MCF 10A (cell line): ENCODE results near the gene SERINC3. TPM values are rescaled to one million over a fixed set of nuclear protein-coding genes. Genes with fewer than 3 reads are reported as not detected.

ENCODE experiments used
- BruUV-seq: library from RNA; stranded (reverse); fragments of 400-500 nt; replicated peaks from 2 replicates; lab custom pipeline; 2021; lab: Mats Ljungman, UMichigan
- CTCF ChIA-PET: fragments of 300-600 bp; sonication (Branson Sonifier 250); formaldehyde crosslinking; extraction: SDS; loops from one replicate; lab custom pipeline; 2021; ENCODE audit warnings: antibody characterized with exemption, inconsistent platforms; lab: Yijun Ruan, JAX
- POLR2A ChIA-PET: fragments of 300-600, 350-650 bp; sonication (Branson Sonifier 250); formaldehyde crosslinking; extraction: SDS; loops from one replicate; lab custom pipeline; 2020; ENCODE audit warnings: antibody characterized with exemption, inconsistent platforms; lab: Yijun Ruan, JAX
- DNase-seq: peaks from one replicate; pipeline ENCODE4 v3.0.0-alpha.2; 2018; ENCODE audit not compliant: unreplicated experiment
- H3K27ac Mint-ChIP-seq: one replicate; pipeline ENCODE4 v1.8.0; 2022; ENCODE audit warnings: mild to moderate bottlenecking, low read depth, mixed read lengths; ENCODE audit not compliant: unreplicated experiment
- H3K27me3 Mint-ChIP-seq: one replicate; pipeline ENCODE4 v1.8.0; 2022; ENCODE audit warnings: mixed read lengths; ENCODE audit not compliant: insufficient read depth, unreplicated experiment
- H3K36me3 Mint-ChIP-seq: one replicate; pipeline ENCODE4 v1.8.0; 2022; ENCODE audit warnings: mild to moderate bottlenecking, moderate library complexity, mixed read lengths; ENCODE audit not compliant: insufficient read depth, unreplicated experiment
- H3K4me1 Mint-ChIP-seq: one replicate; pipeline ENCODE4 v1.8.0; 2022; ENCODE audit warnings: mixed read lengths; ENCODE audit not compliant: insufficient read depth, unreplicated experiment
- H3K4me3 Mint-ChIP-seq: one replicate; pipeline ENCODE4 v1.8.0; 2022; ENCODE audit warnings: mild to moderate bottlenecking, moderate library complexity, mixed read lengths; ENCODE audit not compliant: unreplicated experiment
- H3K9me3 Mint-ChIP-seq: one replicate; pipeline ENCODE4 v1.8.0; 2022; ENCODE audit warnings: mixed read lengths; ENCODE audit not compliant: unreplicated experiment
- intact Hi-C: fragments of 100-400 bp; cut with micrococcal nuclease; formaldehyde crosslinking; loops from 2 replicates; pipeline ENCODE4 v1.14.1; 2022
- total RNA-seq: library from RNA; stranded (reverse); gene quantifications from 2 replicates; pipeline ENCODE4 v1.2.3, GENCODE V29; 2022
- TF ChIP-seq, protein P1 (sequence below): fragments of 200-600 bp; IDR thresholded peaks from one replicate; pipeline ENCODE4 v1.8.0; 2022; ENCODE audit warnings: antibody characterized with exemption, mild to moderate bottlenecking; ENCODE audit not compliant: unreplicated experiment

Gene SERINC3
- total RNA-seq, 1 experiment from 2014 or later, result 104 TPM

DNA sequence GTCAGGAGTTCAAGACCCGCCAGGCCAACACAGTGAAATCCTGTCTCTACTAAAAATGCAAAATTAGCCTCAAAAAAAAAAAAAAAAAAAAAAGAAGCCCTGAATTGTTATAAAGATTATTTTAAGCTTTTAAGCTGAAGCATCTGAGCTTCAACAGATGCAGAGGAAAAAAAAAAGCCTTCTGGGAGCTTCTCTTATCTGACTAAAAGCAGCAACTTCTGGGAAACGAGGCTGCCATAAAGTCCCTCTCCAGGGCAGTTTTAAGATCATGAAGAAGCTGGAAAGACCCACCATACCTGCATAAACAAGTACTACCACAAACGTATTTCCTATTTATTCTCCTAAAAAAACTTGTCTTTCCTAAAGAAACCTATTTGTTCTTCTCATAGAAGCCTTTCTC lies 3.6 kb downstream of the SERINC3 start:
- Mint-ChIP-seq H3K4me1 (peaks cover 26% of the 10 kb centered on the region), H3K27me3 (no peaks in the 10 kb centered on the region), H3K4me3 (no peak overlapping the region), H3K9me3 (no peaks in the 10 kb centered on the region), H3K36me3 (peaks cover 44% of the 10 kb centered on the region), H3K27ac (no peak overlapping the region)
- intact Hi-C loops, result no loop called here
- CTCF ChIA-PET, result interaction anchor here (0.6 to 2.1 kb wide), 8 partner anchors 12 to 112 kb away, joined by 3 to 6 read pairs (median 3); partner anchors contain the start of gene TTPAL
- BruUV-seq, result no TSS peak
- POLR2A ChIA-PET, result interaction anchor here (0.6 kb wide), 1 partner anchor 151 kb away, joined by 3 read pairs; no protein-coding TSS in a partner anchor
- TF ChIP-seq, protein P1, sequence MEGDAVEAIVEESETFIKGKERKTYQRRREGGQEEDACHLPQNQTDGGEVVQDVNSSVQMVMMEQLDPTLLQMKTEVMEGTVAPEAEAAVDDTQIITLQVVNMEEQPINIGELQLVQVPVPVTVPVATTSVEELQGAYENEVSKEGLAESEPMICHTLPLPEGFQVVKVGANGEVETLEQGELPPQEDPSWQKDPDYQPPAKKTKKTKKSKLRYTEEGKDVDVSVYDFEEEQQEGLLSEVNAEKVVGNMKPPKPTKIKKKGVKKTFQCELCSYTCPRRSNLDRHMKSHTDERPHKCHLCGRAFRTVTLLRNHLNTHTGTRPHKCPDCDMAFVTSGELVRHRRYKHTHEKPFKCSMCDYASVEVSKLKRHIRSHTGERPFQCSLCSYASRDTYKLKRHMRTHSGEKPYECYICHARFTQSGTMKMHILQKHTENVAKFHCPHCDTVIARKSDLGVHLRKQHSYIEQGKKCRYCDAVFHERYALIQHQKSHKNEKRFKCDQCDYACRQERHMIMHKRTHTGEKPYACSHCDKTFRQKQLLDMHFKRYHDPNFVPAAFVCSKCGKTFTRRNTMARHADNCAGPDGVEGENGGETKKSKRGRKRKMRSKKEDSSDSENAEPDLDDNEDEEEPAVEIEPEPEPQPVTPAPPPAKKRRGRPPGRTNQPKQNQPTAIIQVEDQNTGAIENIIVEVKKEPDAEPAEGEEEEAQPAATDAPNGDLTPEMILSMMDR, result no peak
- DNase-seq, result no peak

DNA sequence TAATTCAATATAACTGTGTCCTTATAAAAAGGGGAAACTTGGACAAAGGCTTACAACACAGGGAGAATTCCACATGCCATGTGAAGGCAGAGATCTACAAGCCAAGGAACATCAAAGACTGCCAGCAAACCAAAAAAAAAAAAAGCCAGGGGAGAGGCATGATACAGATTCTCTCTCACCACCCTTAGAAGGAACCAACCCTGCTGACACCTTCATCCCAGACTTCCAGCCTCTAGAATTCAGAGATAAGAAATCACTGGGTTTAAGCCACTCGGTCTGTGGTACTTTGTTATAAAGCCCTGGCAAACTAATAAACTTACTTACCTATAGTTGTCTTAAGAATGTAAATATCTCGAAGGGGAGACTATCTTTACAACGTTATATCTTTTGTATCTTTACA lies 4.4 kb downstream of the SERINC3 start:
- no peak overlapping the region for H3K27ac Mint-ChIP-seq
- peaks cover 18% of the 10 kb centered on the region for H3K4me1 Mint-ChIP-seq
- no peak for DNase-seq
- BruUV-seq, result no TSS peak
- TF ChIP-seq, protein P1, result no peak
- no peaks in the 10 kb centered on the region for H3K9me3 Mint-ChIP-seq
- CTCF ChIA-PET, result interaction anchor here (0.7 to 2.1 kb wide), 3 partner anchors 22 to 93 kb away, joined by 3 to 6 read pairs (median 5); partner anchors contain the start of gene TTPAL
- H3K27me3 Mint-ChIP-seq, result no peaks in the 10 kb centered on the region
- H3K4me3 Mint-ChIP-seq, result no peak overlapping the region
- peaks cover 52% of the 10 kb centered on the region for H3K36me3 Mint-ChIP-seq
- POLR2A ChIA-PET, result interaction anchor here (0.7 kb wide), 1 partner anchor 439 kb away, joined by 3 read pairs; no protein-coding TSS in a partner anchor
- intact Hi-C loops, result no loop called here

DNA sequence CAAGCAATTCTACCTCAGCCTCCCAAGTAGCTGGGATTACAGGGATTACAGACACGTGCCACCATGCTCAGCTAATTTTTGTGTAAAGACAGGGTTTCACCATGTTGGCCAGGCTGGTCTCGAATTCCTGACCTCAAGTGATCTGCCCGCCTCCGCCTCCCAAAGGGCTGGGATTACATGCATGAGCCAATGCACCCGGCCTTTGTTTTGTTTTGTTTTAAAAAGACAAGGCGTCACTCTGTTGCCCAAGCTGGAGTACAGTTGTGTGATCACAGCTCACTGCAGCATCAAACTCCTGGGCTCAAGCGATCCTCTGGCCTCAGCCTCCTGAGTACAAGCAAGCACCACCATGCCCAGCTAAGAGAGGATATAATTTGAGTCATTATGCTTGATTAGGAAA lies 5.4 kb downstream of the SERINC3 start:
- POLR2A ChIA-PET, result interaction anchor here (0.6 to 0.8 kb wide), 2 partner anchors 12 to 85 kb away, joined by 3 to 4 read pairs; no protein-coding TSS in a partner anchor
- H3K9me3 Mint-ChIP-seq, result no peaks in the 10 kb centered on the region
- CTCF ChIA-PET, result interaction anchor here (0.9 kb wide), 1 partner anchor 10 kb away, joined by 3 read pairs; no protein-coding TSS in a partner anchor

DNA sequence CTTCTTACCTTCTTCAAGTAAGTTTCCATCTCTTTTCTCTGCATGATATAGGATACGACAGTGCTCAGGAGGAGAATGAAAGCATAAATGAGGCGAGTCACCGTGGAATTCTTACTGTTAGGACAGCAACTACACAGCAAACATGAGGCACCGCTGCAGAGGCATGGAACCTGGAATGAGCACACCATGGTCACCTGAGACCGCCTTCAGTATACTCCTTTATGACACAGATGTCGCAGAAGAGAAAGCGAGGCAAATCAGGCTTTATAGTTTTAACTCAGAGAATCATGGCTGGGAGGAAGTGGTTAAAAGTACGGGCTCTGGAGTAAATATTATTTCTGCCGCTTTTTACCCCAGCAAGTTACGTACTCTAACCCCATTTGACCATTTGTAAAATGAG lies 8.0 kb downstream of the SERINC3 start:
- H3K27me3 Mint-ChIP-seq, result no peaks in the 10 kb centered on the region
- H3K4me3 Mint-ChIP-seq, result no peak overlapping the region
- intact Hi-C loops, result no loop called here
- H3K4me1 Mint-ChIP-seq, result peaks cover 8% of the 10 kb centered on the region
- no TSS peak for BruUV-seq
- ChIA-PET CTCF (interaction anchor here (1.3 kb wide), 1 partner anchor 22 kb away, joined by 3 read pairs; no protein-coding TSS in a partner anchor), POLR2A (interaction anchor here (1.1 to 2.0 kb wide), 2 partner anchors 10 to 13 kb away, joined by 4 read pairs; no protein-coding TSS in a partner anchor)
- no peak overlapping the region for H3K27ac Mint-ChIP-seq
- no peaks in the 10 kb centered on the region for H3K9me3 Mint-ChIP-seq
- peaks cover 80% of the 10 kb centered on the region for H3K36me3 Mint-ChIP-seq
- TF ChIP-seq, protein P1, result no peak
- no peak for DNase-seq

More for the DNA sequence above, 5.4 kb downstream of the SERINC3 start:
- Mint-ChIP-seq H3K27me3 (no peaks in the 10 kb centered on the region), H3K4me1 (peaks cover 12% of the 10 kb centered on the region), H3K27ac (no peak overlapping the region), H3K4me3 (no peak overlapping the region), H3K36me3 (peaks cover 59% of the 10 kb centered on the region)
- TF ChIP-seq, protein P1, result no peak
- no peak for DNase-seq
- no TSS peak for BruUV-seq
- intact Hi-C loops, result no loop called here
